ENCODE measurements around the gene CRB1.

CRB1 gene

DNA sequence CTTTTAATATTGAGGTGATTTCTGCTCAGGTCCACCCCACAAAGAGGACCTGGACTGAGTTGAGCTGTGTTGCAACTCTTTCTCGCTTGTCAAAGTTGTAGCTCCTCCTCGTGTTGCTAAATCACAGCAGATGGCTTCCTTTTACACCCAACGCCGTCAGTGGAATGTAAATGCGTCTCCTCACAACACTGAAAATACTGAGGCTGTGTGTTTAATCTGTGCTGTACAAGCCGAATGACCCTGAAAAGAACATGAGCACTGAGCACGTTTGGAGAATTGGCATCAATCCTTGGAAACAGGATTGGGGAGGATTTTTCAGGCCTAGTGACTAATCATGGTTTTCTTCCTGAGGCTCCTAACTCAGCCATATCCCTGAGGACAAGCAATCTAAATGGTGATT lies 196.0 kb downstream of the CRB1 start:
- TF ChIP-seq, protein P1, sequence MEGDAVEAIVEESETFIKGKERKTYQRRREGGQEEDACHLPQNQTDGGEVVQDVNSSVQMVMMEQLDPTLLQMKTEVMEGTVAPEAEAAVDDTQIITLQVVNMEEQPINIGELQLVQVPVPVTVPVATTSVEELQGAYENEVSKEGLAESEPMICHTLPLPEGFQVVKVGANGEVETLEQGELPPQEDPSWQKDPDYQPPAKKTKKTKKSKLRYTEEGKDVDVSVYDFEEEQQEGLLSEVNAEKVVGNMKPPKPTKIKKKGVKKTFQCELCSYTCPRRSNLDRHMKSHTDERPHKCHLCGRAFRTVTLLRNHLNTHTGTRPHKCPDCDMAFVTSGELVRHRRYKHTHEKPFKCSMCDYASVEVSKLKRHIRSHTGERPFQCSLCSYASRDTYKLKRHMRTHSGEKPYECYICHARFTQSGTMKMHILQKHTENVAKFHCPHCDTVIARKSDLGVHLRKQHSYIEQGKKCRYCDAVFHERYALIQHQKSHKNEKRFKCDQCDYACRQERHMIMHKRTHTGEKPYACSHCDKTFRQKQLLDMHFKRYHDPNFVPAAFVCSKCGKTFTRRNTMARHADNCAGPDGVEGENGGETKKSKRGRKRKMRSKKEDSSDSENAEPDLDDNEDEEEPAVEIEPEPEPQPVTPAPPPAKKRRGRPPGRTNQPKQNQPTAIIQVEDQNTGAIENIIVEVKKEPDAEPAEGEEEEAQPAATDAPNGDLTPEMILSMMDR (conservative IDR thresholded peaks at IDR 0.05; ENCODE audit: low read depth, low read length) = no peak
- DNase-seq (ENCODE audit: low read depth) = peak; percentile 66
- no peak overlapping the region for H3K4me3 ChIP-seq (ENCODE audit: low read length)

DNA sequence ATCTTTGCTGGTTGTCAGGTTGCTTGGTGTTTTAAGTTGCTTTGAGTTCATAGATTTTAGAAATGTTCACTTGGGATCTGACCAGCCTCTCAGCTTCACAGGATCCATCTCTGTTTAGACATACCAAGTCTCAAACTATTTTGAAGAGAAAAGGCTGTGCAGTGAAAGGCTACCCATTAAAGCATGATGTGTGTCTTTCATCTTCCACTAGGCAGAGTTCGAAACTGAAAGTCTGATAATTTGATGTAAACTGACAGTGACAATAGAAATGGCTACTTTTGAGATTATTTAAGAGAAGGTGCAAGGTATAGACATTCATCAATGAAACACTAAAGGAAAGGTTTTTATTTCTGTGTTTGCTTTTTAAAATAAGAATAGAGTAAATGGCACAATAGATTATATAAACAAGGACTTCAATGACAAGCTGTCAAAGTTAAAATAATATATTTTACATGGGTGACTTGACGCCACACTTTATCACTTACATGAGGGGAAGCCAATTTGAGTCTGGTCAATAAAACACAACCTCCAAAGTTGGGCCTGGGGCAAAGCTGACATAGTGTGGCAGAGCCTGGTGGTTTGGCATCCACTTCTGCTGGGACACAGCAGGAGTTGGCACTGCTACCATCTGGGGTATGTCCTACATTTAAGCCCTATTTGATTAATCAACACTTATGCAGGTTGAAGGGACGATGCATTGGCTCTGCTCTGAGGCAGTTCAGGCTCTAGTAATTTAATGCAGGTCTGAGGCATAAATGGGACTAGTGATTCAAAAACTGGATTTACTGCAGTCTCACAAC lies 197.7 kb downstream of the CRB1 start:
- no peak for DNase-seq (ENCODE audit: low read depth)
- H3K4me3 ChIP-seq (ENCODE audit: low read length) = no peak overlapping the region
- TF ChIP-seq, protein P1 (conservative IDR thresholded peaks at IDR 0.05; ENCODE audit: low read depth, low read length) = no peak

DNA sequence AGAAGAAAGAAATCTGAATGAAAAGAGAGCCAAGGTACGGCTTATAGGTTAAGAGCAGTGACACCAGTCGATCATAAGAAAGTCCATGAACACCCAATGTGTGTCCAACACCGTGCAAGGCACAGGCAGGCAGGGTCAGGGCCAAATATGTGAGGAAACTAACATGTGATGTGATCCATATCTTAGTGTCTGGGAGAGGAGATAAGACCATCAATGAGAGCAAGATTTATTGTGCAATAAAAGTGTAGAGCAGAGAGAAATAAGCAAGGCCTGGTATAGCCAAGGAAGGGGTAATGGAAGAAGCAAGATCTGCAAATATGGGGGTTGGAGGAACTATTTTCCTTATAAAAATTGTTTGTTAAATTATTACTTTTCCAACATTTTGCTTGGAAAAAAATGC lies 198.8 kb downstream of the CRB1 start:
- H3K4me3 ChIP-seq (ENCODE audit: low read length) = no peak overlapping the region
- TF ChIP-seq, protein P1 (conservative IDR thresholded peaks at IDR 0.05; ENCODE audit: low read depth, low read length) = no peak
- no peak for DNase-seq (ENCODE audit: low read depth)

DNA sequence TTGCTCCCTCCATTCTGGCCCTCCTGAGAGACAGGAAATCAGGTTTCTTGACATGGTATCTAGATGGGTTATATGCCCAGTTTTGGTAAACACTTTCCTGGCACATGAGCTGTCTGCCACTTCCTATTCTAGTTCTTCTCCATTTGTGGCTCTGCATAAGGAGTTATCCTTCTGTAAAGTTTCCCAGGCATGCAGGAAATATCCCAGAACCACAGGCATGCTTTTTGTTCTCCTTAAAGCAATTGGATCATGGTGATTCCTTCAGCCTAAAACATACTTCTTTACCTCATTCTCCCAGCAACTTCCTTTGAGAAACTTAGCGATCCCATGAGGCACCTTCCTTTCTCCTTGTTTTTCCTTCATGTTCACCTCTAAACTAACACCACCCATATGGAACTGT lies 199.8 kb downstream of the CRB1 start:
- TF ChIP-seq, protein P1 (conservative IDR thresholded peaks at IDR 0.05; ENCODE audit: low read depth, low read length) = no peak
- DNase-seq (ENCODE audit: low read depth) = no peak
- no peak overlapping the region for H3K4me3 ChIP-seq (ENCODE audit: low read length)

DNA sequence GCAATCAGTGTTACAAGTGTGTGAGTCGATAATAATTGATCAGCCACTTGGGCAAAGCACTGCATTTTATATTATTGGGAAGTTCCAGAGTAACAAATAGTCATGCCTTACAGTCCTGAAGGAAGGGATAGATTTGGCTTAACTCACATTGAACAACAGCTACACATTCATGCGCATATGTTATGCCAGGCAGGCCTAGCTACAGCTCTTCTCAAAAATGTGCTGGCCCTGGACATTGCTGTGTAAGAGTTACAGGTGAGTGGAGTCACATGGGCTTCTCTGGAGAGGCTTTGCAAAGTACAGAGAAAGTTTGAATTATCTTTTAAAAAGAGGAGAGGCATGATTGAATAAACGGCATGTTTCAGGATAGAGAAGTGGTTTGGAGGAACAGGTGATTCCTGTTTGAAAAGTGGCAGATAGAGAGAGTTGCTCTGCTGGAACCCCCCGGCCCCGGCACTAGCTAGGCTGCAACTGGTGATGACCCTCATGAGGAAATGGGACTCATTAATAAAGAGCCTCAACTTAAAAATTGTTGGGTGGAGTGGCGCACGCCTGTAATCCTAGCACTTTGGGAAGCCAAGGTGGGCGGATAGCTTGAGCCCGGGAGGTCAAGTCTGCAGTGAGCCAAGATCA lies 200.6 kb downstream of the CRB1 start:
- no peak for DNase-seq (ENCODE audit: low read depth)
- TF ChIP-seq, protein P1 (conservative IDR thresholded peaks at IDR 0.05; ENCODE audit: low read depth, low read length) = no peak
- no peak overlapping the region for H3K4me3 ChIP-seq (ENCODE audit: low read length)

DNA sequence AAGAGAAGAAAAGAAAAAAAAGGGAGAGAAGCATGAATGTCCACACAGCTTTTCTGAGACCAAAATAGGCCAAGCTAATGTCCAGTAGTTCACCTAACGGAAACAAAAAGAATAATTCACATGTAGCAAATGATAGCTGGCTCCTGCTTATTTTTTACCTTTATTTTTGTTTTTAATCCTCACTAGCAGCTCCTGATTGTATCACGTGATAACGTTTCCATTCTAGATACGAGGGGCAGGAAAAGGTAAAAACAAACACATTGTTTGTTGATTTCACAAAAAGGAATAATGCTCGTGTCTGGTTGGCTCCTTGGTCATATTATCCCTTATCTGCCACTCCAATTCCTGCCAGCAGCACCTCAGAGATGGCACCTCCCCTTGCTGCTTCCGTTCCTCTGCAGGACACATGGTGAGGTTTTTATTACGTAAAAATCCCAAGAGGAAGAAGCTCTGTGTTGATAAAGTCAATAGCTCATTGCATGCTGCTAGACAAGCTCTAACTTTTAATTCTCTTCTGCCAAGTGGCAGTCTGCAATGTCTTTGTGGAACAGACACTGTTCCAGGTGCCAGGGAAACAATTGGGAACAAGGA lies 201.7 kb downstream of the CRB1 start:
- no peak overlapping the region for H3K4me3 ChIP-seq (ENCODE audit: low read length)
- TF ChIP-seq, protein P1 (conservative IDR thresholded peaks at IDR 0.05; ENCODE audit: low read depth, low read length) = no peak
- DNase-seq (ENCODE audit: low read depth) = no peak
